GM18498 (cell line): ENCODE data around the gene RHOBTB3.
"Not testable (repeated sequence)": the region's sequence is repeated elsewhere in the genome, so short reads cannot be mapped to it uniquely, and the experiment has no call there.

Source experiments
- ATAC-seq: cut with Tn5 transposase; IDR thresholded peaks from one replicate; pipeline ENCODE4 v1.9.1; 2021; ENCODE audit warnings: mild to moderate bottlenecking, moderate library complexity; ENCODE audit not compliant: unreplicated experiment

RHOBTB3 gene

GRCh38 chr5:95836544-95836943 lies 105.4 kb downstream of the RHOBTB3 start:
- ATAC-seq: no peak

DNA sequence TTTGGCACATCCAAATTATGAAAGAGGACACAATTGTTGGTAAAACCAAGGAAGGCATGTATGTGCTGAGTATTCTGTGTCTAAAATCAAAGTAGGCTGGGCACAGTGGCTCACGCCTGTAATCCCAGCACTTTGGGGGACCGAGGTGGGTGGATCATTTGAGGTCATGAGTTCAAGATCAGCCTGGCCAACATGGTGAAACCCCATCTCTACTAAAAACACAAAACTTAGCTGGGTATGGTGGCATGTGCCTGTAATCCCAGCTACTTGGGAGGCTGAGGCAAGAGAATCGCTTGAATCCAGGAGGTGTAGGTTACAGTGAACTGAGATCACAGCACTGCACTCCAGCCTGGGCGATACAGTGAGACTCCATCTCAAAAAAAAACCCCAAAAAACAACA lies 105.8 kb downstream of the RHOBTB3 start:
- not testable (repeated sequence) for ATAC-seq

DNA sequence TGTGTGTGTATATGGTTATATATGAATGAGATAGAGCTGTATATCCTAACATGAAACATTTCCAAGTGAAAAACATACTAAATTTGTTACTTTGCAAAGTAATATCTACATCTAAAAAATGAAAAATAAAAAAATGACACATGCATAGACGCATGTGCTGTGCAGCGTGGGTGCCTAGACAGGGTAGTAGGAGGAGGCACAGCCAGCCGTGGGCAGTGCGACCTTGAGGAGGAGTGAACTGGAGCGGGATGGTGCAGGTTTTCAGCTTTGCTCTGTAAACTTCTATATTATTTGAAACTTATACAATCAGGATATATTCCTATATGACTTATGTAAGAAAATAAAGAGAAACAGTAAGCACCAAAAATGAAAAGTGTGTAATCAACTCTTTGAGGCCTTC lies 106.4 kb downstream of the RHOBTB3 start:
- no peak for ATAC-seq

DNA sequence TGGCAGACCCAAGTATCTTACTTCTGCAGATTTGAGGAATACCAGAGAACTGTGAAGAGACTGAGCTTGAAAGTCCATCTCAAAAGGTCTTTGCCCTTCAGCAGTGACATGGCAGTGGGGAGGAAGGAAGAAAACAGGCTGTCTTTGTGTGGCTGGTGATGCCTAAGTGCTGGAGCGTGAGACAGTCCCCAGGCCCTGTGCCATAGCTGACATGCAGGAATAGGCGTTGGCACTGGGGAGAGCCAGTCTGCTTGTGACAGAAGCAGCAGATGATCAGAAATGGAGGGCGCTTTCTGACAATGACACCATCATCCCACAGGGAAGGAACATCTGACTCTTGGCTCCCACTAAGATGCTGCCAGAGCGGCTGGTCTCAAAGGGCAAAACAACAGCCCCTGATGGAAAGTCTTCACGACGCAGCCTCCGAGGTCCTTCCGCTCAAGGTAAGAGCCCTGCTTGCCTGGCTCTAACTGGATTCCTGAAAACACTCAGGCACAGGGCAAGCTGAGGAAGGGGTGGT lies 106.9 kb downstream of the RHOBTB3 start:
- ATAC-seq: no peak

DNA sequence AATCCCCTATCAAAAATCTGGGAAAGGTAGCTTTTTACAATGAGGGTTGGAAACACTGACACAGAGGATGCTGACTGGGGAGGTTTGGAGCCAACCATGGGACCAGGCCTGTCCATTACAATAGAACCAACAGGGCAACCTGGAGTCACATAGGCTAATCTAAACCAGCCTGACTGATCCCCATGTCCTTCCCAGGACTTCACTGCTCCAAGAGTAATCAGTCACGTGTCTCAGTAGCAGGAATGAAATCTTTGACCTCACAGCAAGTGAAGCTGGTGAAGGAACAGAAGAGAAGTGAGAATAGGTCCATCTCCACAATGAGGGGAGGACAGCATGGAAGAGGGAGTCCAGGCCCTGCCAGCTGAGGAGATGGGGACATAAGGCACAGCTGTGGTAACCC lies 107.4 kb downstream of the RHOBTB3 start:
- no peak for ATAC-seq

DNA sequence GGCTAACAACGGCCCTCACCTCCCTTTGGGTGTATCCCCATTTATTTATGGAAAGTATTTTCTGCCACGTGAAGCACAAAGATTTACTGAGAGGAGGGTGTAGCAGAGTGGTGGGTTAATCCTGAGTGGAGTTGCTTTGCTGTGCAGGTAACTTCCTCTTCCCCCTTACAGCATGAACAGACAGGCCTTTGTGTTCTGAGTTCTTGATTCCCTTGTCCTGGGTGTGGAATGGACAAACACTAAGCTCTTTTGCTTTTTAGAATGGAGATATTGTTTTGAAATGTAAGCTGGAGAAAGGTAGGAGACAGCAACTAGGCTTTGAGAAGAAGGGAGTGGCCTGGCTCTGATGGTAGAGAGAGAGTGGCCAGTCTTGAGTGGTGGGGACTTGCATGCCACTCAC lies 108.5 kb downstream of the RHOBTB3 start:
- ATAC-seq: no peak

GRCh38 chr5:95840956-95841705 lies 110.0 kb downstream of the RHOBTB3 start:
- ATAC-seq: no peak

- no peak for ATAC-seq
These were observed 111.0 kb downstream of the RHOBTB3 start for GRCh38 chr5:95841914-95842812.

GRCh38 chr5:95842854-95843544 lies 111.9 kb downstream of the RHOBTB3 start:
- ATAC-seq: peak; percentile 92

GRCh38 chr5:95843733-95844223 lies 112.6 kb downstream of the RHOBTB3 start:
- ATAC-seq: no peak

GRCh38 chr5:95845391-95845790 lies 114.3 kb downstream of the RHOBTB3 start:
- ATAC-seq: no peak
